Astrocyte (in vitro differentiated cells and primary cell): ENCODE data around the gene NDUFA11. TPM values are rescaled to one million over a fixed set of nuclear protein-coding genes. Genes with fewer than 3 reads are reported as not detected.
"Not testable (repeated sequence)": the region's sequence is repeated elsewhere in the genome, so short reads cannot be mapped to it uniquely, and the experiment has no call there.

ENCODE experiments used
- DNase-seq: peaks from one replicate; pipeline ENCODE4 v3.0.0-alpha.2; 2010; ENCODE audit warnings: low read depth
- FAIRE-seq: peaks from 2 replicates; lab custom pipeline; 2011; peaks lifted over from hg19 to GRCh38; lab: Jason Lieb, UNC
- H2AFZ ChIP-seq: 2 replicates; pipeline ENCODE4 v1.6.0; 2012; ENCODE audit warnings: low read depth, low read length, inconsistent platforms
- H3K27ac ChIP-seq: 2 replicates; pipeline ENCODE4 v1.5.1; 2011; ENCODE audit warnings: low read depth, low read length, inconsistent platforms
- H3K27me3 ChIP-seq: 2 replicates; pipeline ENCODE4 v1.6.0; 2011; ENCODE audit warnings: low read length, inconsistent platforms; ENCODE audit not compliant: insufficient read depth
- H3K36me3 ChIP-seq: 2 replicates; pipeline ENCODE4 v1.5.1; 2011; ENCODE audit warnings: low read length, inconsistent platforms; ENCODE audit not compliant: insufficient read depth
- H3K4me1 ChIP-seq: 2 replicates; pipeline ENCODE4 v1.5.1; 2011; ENCODE audit warnings: low read length, inconsistent platforms; ENCODE audit not compliant: insufficient read depth
- H3K4me2 ChIP-seq: 2 replicates; pipeline ENCODE4 v1.6.0; 2012; ENCODE audit warnings: low read length, inconsistent platforms
- H3K4me3 ChIP-seq: 2 replicates; pipeline ENCODE4 v1.5.1; 2011; ENCODE audit warnings: low read depth, mild to moderate bottlenecking, low read length, inconsistent platforms; ENCODE audit not compliant: insufficient read depth
- H3K79me2 ChIP-seq: 2 replicates; pipeline ENCODE4 v1.6.0; 2012; ENCODE audit warnings: mild to moderate bottlenecking, low read length, inconsistent platforms; ENCODE audit not compliant: insufficient read depth
- H3K9ac ChIP-seq: 2 replicates; pipeline ENCODE4 v1.6.0; 2012; ENCODE audit warnings: mild to moderate bottlenecking, low read length, inconsistent platforms
- H3K9me3 ChIP-seq: 2 replicates; pipeline ENCODE4 v1.5.1; 2012; ENCODE audit warnings: low read depth, mild to moderate bottlenecking, low read length, inconsistent platforms; ENCODE audit not compliant: insufficient read depth
- H4K20me1 ChIP-seq: 2 replicates; pipeline ENCODE4 v1.6.0; 2012; ENCODE audit warnings: low read length, inconsistent platforms; ENCODE audit not compliant: insufficient read depth
- H3K27ac Mint-ChIP-seq: one replicate; pipeline ENCODE4 v1.8.0; 2021; ENCODE audit warnings: mild to moderate bottlenecking, mixed read lengths; ENCODE audit not compliant: unreplicated experiment
- H3K27me3 Mint-ChIP-seq: one replicate; pipeline ENCODE4 v1.8.0; 2021; ENCODE audit warnings: low read depth, mixed read lengths; ENCODE audit not compliant: unreplicated experiment
- H3K36me3 Mint-ChIP-seq: one replicate; pipeline ENCODE4 v1.8.0; 2021; ENCODE audit warnings: low read depth, mixed read lengths; ENCODE audit not compliant: unreplicated experiment
- H3K4me1 Mint-ChIP-seq: one replicate; pipeline ENCODE4 v1.8.0; 2021; ENCODE audit warnings: low read depth, mixed read lengths; ENCODE audit not compliant: unreplicated experiment
- H3K4me3 Mint-ChIP-seq: one replicate; pipeline ENCODE4 v1.8.0; 2021; ENCODE audit warnings: mild to moderate bottlenecking, moderate library complexity, mixed read lengths; ENCODE audit not compliant: unreplicated experiment
- H3K9me3 Mint-ChIP-seq: one replicate; pipeline ENCODE4 v1.8.0; 2021; ENCODE audit warnings: mild to moderate bottlenecking, mixed read lengths; ENCODE audit not compliant: unreplicated experiment
- CTCF ChIP-seq: IDR thresholded peaks from 2 replicates; pipeline ENCODE4 v1.5.1; 2011; ENCODE audit warnings: low read depth, mild to moderate bottlenecking, inconsistent platforms, low read length, moderate library complexity; ENCODE audit not compliant: insufficient read depth
- EZH2 ChIP-seq: IDR thresholded peaks from 2 replicates; pipeline ENCODE4 v1.6.1; 2012; ENCODE audit warnings: mild to moderate bottlenecking, low read length, inconsistent platforms; ENCODE audit not compliant: insufficient read depth
- total RNA-seq: library from RNA; stranded (reverse); gene quantifications from 2 replicates; pipeline ENCODE4 v1.2.1, GENCODE V29; 2021

NDUFA11 gene
- total RNA-seq, 1 donor from 2014 or later = 286 TPM

GRCh38 chr19:5880196-5880595 lies 23.4 kb downstream of the NDUFA11 start:
- H3K79me2 ChIP-seq = no peaks in the 10 kb centered on the region
- Mint-ChIP-seq H3K4me3 (no peak overlapping the region), H3K9me3 (peaks cover 4% of the 10 kb centered on the region), H3K27me3 (peaks cover 6% of the 10 kb centered on the region), H3K4me1 (peaks cover 9% of the 10 kb centered on the region), H3K36me3 (peaks cover 2% of the 10 kb centered on the region), H3K27ac (no peak overlapping the region)
- H2AFZ ChIP-seq = no peak overlapping the region
- no peak overlapping the region for H3K27ac ChIP-seq
- FAIRE-seq = no peak
- H3K27me3 ChIP-seq = peaks cover 3% of the 10 kb centered on the region
- no peak for DNase-seq
- no peak overlapping the region for H3K9ac ChIP-seq
- H4K20me1 ChIP-seq = no peaks in the 10 kb centered on the region
- peak overlapping the region; percentile 11 for H3K4me2 ChIP-seq
- TF ChIP-seq CTCF = no peak
- H3K4me3 ChIP-seq = no peak overlapping the region
- no peaks in the 10 kb centered on the region for H3K9me3 ChIP-seq
- no peaks in the 10 kb centered on the region for H3K36me3 ChIP-seq
- peaks cover 7% of the 10 kb centered on the region for H3K4me1 ChIP-seq

- no peaks in the 10 kb centered on the region for H3K79me2 ChIP-seq
- H3K4me3 ChIP-seq = no peak overlapping the region
- peaks cover 3% of the 10 kb centered on the region for H3K27me3 ChIP-seq
- Mint-ChIP-seq H3K27ac (no peak overlapping the region), H3K4me1 (peaks cover 9% of the 10 kb centered on the region), H3K9me3 (peaks cover 2% of the 10 kb centered on the region), H3K36me3 (no peaks in the 10 kb centered on the region), H3K27me3 (peaks cover 5% of the 10 kb centered on the region), H3K4me3 (no peak overlapping the region)
- no peaks in the 10 kb centered on the region for H3K9me3 ChIP-seq
- no peak overlapping the region for H2AFZ ChIP-seq
- TF ChIP-seq CTCF (no peak), EZH2 (no peak)
- H3K36me3 ChIP-seq = no peaks in the 10 kb centered on the region
- peaks cover 7% of the 10 kb centered on the region for H3K4me1 ChIP-seq
- H3K27ac ChIP-seq = no peak overlapping the region
- FAIRE-seq = no peak
- DNase-seq = no peak
- H4K20me1 ChIP-seq = no peaks in the 10 kb centered on the region
- no peak overlapping the region for H3K4me2 ChIP-seq
- H3K9ac ChIP-seq = no peak overlapping the region
Observed at GRCh38 chr19:5877882-5878281, 25.7 kb downstream of the NDUFA11 start.

- Histone ChIP-seq H3K4me3 (no peak overlapping the region), H3K79me2 (no peaks in the 10 kb centered on the region), H3K4me1 (peaks cover 7% of the 10 kb centered on the region), H3K36me3 (no peaks in the 10 kb centered on the region), H3K27me3 (peaks cover 3% of the 10 kb centered on the region), H3K4me2 (no peak overlapping the region), H2AFZ (no peak overlapping the region), H3K9me3 (no peaks in the 10 kb centered on the region), H4K20me1 (no peaks in the 10 kb centered on the region), H3K9ac (no peak overlapping the region), H3K27ac (no peak overlapping the region)
- H3K4me3 Mint-ChIP-seq = no peak overlapping the region
- DNase-seq (no peak), FAIRE-seq (no peak)
- H3K27me3 Mint-ChIP-seq = peaks cover 3% of the 10 kb centered on the region
- peaks cover 9% of the 10 kb centered on the region for H3K4me1 Mint-ChIP-seq
- H3K9me3 Mint-ChIP-seq = peaks cover under 1% of the 10 kb centered on the region
- H3K36me3 Mint-ChIP-seq = no peaks in the 10 kb centered on the region
- TF ChIP-seq CTCF = no peak
- TF ChIP-seq EZH2 = no peak
- no peak overlapping the region for H3K27ac Mint-ChIP-seq
Observed at GRCh38 chr19:5877427-5877826, 26.2 kb downstream of the NDUFA11 start.

- not testable (repeated sequence) for H3K79me2 ChIP-seq, H3K36me3 Mint-ChIP-seq, H3K4me3 ChIP-seq, FAIRE-seq, H3K4me1 ChIP-seq, H3K9me3 ChIP-seq, H2AFZ ChIP-seq, H3K9me3 Mint-ChIP-seq, H3K9ac ChIP-seq, H3K4me3 Mint-ChIP-seq, H3K27ac ChIP-seq, H3K4me2 ChIP-seq, H3K27me3 ChIP-seq, H4K20me1 ChIP-seq, H3K4me1 Mint-ChIP-seq, H3K36me3 ChIP-seq, H3K27ac Mint-ChIP-seq
- H3K27me3 Mint-ChIP-seq = peaks cover 11% of the 10 kb centered on the region
- peak; percentile 55 for DNase-seq
Observed at GRCh38 chr19:5874496-5874895, 29.1 kb downstream of the NDUFA11 start.
